Activated T-helper 9 cell treated with anti-CD3 and anti-CD28 coated beads, Interleukin-2, amount 50 U/mL, for 16 hours (primary cell): ENCODE data around the gene HVCN1.

Experiments used
- DNase-seq: peaks from one replicate; pipeline ENCODE4 v3.0.0-alpha.2; 2020; ENCODE audit warnings: low read depth

Gene HVCN1

GRCh38 chr12:110616471-110617115 lies 72.3 kb downstream of the HVCN1 start:
- DNase-seq = no peak

- DNase-seq = no peak
Observed at GRCh38 chr12:110615171-110615570, 73.7 kb downstream of the HVCN1 start.

DNA sequence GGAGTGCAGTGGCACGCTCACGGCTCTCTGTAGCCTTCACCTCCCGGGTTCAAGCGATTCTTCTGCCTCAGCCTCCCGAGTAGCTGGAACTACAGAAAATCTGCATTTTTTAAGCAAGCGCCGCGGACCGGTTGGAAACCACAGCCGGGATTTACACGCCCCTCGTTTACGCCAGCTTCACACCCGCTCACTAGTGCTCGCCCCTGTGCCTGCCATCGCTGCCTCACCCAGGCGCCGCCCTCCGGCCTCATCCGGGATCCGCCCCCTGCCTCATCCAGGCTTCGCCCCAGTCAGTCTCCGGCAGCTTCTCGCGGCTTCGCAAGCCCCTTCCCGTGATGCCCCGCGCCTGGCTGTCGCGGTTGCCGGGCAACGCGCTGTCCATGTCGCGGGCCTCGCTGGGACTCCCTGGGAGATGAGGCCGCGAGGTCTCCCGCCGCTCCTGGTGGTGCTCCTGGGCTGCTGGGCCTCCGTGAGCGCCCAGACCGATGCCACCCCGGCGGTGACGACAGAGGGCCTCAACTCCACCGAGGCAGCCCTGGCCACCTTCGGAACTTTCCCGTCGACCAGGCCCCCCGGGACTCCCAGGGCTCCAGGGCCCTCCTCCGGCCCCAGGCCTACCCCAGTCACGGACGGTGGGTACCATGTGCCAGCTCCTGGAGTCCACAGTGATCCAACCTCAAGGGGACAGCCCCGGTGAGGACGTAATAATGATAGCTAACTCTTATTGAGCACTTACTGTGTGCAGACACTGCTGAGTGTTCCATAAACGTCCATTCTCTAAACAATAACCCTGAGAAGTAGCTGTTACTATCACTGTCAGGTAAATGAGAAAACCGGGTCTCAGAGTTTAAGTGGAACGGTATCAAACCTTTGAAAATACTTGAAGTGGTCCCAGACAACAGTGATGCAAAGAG lies 74.9 kb downstream of the HVCN1 start, which contains the start of gene TCTN1:
TCTN1 (plus strand) TSS at position 359 of the 914 bp plus-strand sequence; CDS start at position 413, 54 bp downstream.
- peak; percentile 92 for DNase-seq

DNA sequence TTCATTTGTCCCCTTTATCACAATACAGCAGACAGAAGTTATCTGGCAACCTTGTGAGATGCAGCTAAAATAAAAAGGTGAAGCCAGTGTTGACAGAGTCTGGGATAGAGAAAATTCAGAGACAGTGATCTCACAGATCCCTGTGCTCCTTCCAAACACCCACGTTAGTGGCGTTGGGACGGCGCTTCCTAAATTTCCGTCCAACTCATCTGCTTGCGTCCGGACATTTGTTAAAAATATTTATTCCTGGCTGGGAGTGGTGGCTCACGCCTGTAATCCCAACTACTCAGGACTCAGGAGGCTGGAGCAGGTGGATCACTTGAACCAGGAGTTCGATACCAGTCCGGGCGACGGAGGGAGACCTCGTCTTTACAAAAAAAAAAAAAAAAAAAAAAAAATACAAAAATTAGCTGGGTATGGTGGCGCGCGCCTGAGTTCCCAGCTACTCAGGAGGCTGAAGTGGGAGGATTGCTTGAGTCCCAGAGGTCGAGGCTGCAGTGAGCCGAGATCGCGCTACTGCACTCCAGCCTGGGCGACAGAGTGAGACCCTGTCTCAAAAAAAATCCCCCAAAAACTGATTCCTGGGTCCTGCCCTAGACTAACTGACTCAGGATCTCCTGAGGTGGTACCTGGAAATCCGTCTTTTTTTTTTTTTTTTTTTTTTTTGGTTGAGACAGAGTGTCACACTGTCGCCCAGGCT lies 75.7 kb downstream of the HVCN1 start:
- DNase-seq = no peak

- DNase-seq = no peak
Observed at GRCh38 chr12:110606253-110606611, 82.7 kb downstream of the HVCN1 start.

DNA sequence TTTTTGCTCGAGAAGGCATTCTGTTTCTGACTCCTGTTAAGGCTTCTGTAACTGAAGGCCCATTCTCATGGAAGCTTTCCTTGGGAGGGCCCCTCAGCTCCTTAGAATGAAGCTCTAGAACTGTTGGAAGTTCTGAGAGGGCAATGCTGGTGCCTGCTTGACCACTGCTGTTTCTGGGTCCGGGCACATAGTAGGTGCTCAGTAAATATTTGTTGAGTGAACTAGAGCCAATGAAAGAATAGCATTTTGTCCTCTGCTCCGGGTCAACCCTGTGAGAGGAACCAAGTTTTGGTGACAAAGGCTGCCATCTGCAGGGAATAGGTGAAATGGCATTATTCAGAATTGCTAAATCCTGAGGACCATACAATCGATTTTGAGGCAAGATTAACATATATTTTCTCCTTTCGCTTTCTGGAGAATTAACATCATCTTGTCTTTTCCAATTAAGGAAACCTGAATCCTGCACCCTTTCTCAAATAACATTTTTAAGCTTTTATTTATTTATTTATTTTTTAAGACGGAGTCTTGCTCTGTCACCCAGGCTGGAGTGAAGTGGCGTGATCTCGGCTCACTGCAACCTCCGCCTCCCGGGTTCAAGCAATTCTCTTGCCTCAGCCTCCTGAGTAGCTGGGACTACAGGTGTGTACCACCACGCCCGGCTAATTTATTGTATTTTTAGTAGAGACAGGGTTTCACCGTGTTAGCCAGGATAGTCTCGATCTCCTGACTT lies 86.7 kb downstream of the HVCN1 start:
- DNase-seq = peak; percentile 12

DNA sequence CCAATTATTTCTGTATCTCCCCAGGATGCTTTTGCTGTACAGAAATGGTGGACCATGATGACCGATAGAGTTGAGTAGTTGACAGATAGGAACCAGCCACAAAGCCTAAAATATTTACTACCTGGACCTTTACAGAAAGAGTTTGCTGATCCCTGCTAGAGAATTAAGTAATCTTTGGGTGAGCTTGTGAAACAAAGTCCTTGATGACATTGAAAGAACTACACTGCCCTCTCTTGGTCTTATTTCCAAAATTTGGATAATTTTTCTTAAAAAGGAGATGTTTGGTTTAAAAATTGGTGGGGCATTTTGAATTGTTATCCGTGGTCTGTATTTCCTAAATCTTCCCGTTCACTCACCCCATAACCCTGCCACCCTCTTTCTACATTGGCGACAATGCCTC lies 88.7 kb downstream of the HVCN1 start:
- no peak for DNase-seq

- no peak for DNase-seq
Observed at GRCh38 chr12:110599334-110599733, 89.6 kb downstream of the HVCN1 start.
